Keratinocyte (primary cell): Measurements from ENCODE around the gene CMIP. TPM values are rescaled to one million over a fixed set of nuclear protein-coding genes. Genes with fewer than 3 reads are reported as not detected.

ENCODE experiments used
- DNase-seq: peaks from one replicate; pipeline ENCODE4 v3.0.0-alpha.2; 2011; ENCODE audit warnings: low read depth, missing footprints, low spot score
- FAIRE-seq: peaks from 2 replicates; lab custom pipeline; 2011; peaks lifted over from hg19 to GRCh38; lab: Jason Lieb, UNC
- H2AFZ ChIP-seq: 2 replicates; pipeline ENCODE4 v1.6.0; 2012; ENCODE audit warnings: low read length, control low read depth, inconsistent platforms; ENCODE audit not compliant: control insufficient read depth
- H3K27ac ChIP-seq: 2 replicates; pipeline ENCODE4 v1.5.1; 2011; ENCODE audit warnings: low read length; ENCODE audit not compliant: control insufficient read depth, insufficient read depth
- H3K27me3 ChIP-seq: 3 replicates; pipeline ENCODE4 v1.6.0; 2011; ENCODE audit warnings: low read length; ENCODE audit not compliant: control insufficient read depth, insufficient read depth; ENCODE audit errors: extremely low read depth
- H3K36me3 ChIP-seq, 2 experiments: 2 replicates in 1 of 2; 3 replicates in 1 of 2; pipeline ENCODE4 v1.5.1; 2011; ENCODE audit warnings: low read length in 2 of 2, mild to moderate bottlenecking in 1 of 2; ENCODE audit not compliant: control insufficient read depth in 2 of 2, insufficient read depth in 2 of 2; ENCODE audit errors: extremely low read depth in 1 of 2
- H3K4me1 ChIP-seq: 3 replicates; pipeline ENCODE4 v1.5.1; 2011; ENCODE audit warnings: low read length; ENCODE audit not compliant: control insufficient read depth, insufficient read depth; ENCODE audit errors: extremely low read depth
- H3K4me2 ChIP-seq: 3 replicates; pipeline ENCODE4 v1.6.0; 2011; ENCODE audit warnings: low read depth, low read length; ENCODE audit not compliant: control insufficient read depth, insufficient read depth; ENCODE audit errors: extremely low read depth
- H3K4me3 ChIP-seq, 3 experiments: fragments of 200-600 bp in 1 of 3; sonication (generic) in 1 of 3; 2 replicates in 2 of 3; 3 replicates in 1 of 3; pipeline ENCODE4 v1.5.1; 2011 to 2016; ENCODE audit warnings: low read length in 3 of 3, mild to moderate bottlenecking in 3 of 3, control low read depth in 2 of 3, inconsistent platforms in 1 of 3, low read depth in 1 of 3, mixed read lengths in 1 of 3, mixed run types in 1 of 3, moderate library complexity in 1 of 3; ENCODE audit not compliant: control insufficient read depth in 2 of 3, insufficient read depth in 2 of 3; ENCODE audit errors: extremely low read depth in 1 of 3
- H3K79me2 ChIP-seq: 2 replicates; pipeline ENCODE4 v1.6.0; 2012; ENCODE audit warnings: low read length; ENCODE audit not compliant: control insufficient read depth, insufficient read depth
- H3K9ac ChIP-seq: 3 replicates; pipeline ENCODE4 v1.6.0; 2011; ENCODE audit warnings: low read length; ENCODE audit not compliant: control insufficient read depth, insufficient read depth; ENCODE audit errors: extremely low read depth
- H3K9me1 ChIP-seq: 3 replicates; pipeline ENCODE4 v1.6.0; 2011; ENCODE audit warnings: low read length; ENCODE audit not compliant: control insufficient read depth, insufficient read depth; ENCODE audit errors: extremely low read depth
- H3K9me3 ChIP-seq: 2 replicates; pipeline ENCODE4 v1.5.1; 2012; ENCODE audit warnings: low read depth, low read length; ENCODE audit not compliant: control insufficient read depth
- H4K20me1 ChIP-seq: 3 replicates; pipeline ENCODE4 v1.6.0; 2011; ENCODE audit warnings: low read length; ENCODE audit not compliant: control insufficient read depth, insufficient read depth; ENCODE audit errors: extremely low read depth
- EZH2 ChIP-seq: IDR thresholded peaks from one replicate; pipeline ENCODE4 v1.6.1; 2012; ENCODE audit warnings: inconsistent platforms, mild to moderate bottlenecking, low read length, moderate library complexity
- dilution Hi-C: fragments of 300-500 bp; cut with MboI; formaldehyde crosslinking; loops from one replicate; pipeline ENCODE4 v1.7.0; 2020; ENCODE audit warnings: low sequenced_read_pairs; ENCODE audit not compliant: extremely low pct_ligation_motif_present
- polyA plus RNA-seq, 5 experiments: library from polyadenylated mRNA; depleted of rRNA in 3 of 5; stranded (reverse) in 3 of 5; stranded (forward) in 1 of 5; unstranded in 1 of 5; fragments of >200 nt; gene quantifications; 1 replicate in 1 of 5; 2 replicates in 3 of 5; 3 replicates in 1 of 5; pipeline versions ENCODE4 v1.2.1 to v1.2.3, GENCODE V29; 2011 to 2012; ENCODE audit warnings: missing spikeins in 2 of 5, low read depth in 1 of 5, low replicate concordance in 1 of 5
- TF ChIP-seq, protein P1 (sequence below), 3 experiments: IDR thresholded peaks in 1 of 3; conservative IDR thresholded peaks in 1 of 3; optimal IDR thresholded peaks in 1 of 3; 2 replicates in 2 of 3; 3 replicates in 1 of 3; pipeline versions ENCODE3 to v1.5.1; 2011; ENCODE audit warnings: low read length in 3 of 3, mild to moderate bottlenecking in 3 of 3, moderate library complexity in 2 of 3, control low read depth in 1 of 3, inconsistent platforms in 1 of 3; ENCODE audit not compliant: insufficient read depth in 2 of 3; ENCODE audit errors: extremely low read depth in 1 of 3

The CMIP gene
- polyA plus RNA-seq, 1 donor (not counting 4 experiments of a cell fraction or from before 2014, with no cell fraction given): 5.0 TPM

DNA sequence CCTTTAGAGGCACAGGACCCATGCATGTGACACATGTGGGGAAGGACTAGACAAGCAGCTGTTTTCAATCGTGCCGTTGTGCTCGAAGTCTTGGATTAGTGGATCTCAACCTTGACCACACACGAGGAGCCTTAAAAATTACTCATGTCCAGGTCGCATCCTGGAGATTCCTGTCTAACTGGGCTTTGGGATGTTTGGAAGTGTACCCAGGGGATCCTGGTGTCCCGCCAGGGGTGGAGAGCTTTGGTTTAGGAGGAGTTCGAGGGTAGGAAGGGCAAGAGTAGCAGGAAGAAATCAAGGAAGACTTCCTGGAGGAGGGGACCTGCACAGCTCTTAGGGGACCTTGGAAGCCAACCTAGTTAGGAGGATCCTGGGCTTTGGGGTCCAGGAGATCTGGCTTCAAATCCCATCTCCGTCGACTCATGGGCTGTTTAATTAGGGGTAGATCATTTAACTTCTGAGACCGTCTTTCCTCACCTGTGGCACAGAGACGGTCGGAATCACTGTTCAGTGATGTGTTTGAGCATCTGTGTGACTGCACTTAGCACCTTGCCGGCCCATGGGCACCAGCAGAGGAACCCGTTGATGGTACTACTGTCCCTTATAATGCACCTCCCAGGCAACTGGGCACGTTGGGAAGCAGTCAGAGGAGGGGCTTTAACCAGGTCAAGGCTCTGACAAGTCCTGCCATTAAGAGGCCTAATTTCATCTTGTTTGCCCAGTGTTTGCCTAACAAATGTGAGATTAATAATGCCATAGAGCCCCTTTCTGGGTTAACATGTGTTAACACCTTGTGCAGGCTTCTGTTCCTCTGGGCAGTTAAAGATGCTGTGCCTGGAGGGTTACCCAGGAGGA, 232.5 kb downstream of the CMIP start:
- no peak for FAIRE-seq
- no peak overlapping the region for H3K27ac ChIP-seq
- peaks cover 26 to 48% of the 10 kb centered on the region in 2 experiments for H3K36me3 ChIP-seq
- no peaks in the 10 kb centered on the region for H3K4me1 ChIP-seq
- no peak overlapping the region for H2AFZ ChIP-seq
- H3K9me1 ChIP-seq: no peaks in the 10 kb centered on the region
- no peaks in the 10 kb centered on the region for H3K27me3 ChIP-seq
- TF ChIP-seq, protein P1, sequence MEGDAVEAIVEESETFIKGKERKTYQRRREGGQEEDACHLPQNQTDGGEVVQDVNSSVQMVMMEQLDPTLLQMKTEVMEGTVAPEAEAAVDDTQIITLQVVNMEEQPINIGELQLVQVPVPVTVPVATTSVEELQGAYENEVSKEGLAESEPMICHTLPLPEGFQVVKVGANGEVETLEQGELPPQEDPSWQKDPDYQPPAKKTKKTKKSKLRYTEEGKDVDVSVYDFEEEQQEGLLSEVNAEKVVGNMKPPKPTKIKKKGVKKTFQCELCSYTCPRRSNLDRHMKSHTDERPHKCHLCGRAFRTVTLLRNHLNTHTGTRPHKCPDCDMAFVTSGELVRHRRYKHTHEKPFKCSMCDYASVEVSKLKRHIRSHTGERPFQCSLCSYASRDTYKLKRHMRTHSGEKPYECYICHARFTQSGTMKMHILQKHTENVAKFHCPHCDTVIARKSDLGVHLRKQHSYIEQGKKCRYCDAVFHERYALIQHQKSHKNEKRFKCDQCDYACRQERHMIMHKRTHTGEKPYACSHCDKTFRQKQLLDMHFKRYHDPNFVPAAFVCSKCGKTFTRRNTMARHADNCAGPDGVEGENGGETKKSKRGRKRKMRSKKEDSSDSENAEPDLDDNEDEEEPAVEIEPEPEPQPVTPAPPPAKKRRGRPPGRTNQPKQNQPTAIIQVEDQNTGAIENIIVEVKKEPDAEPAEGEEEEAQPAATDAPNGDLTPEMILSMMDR (optimal IDR thresholded peaks at IDR 0.05 in 1 of 3, IDR thresholded peaks at IDR 0.05 in 1 of 3, conservative IDR thresholded peaks at IDR 0.05 in 1 of 3; ENCODE audit: extremely low read depth in 1 of 3, insufficient read depth in 2 of 3, low read length in 3 of 3): no peak
- no peak for DNase-seq
- H3K4me2 ChIP-seq: no peak overlapping the region
- peaks cover 7% of the 10 kb centered on the region for H4K20me1 ChIP-seq
- no peak overlapping the region for H3K9ac ChIP-seq
- dilution Hi-C loops: no loop called here
- H3K4me3 ChIP-seq: no peak overlapping the region
- H3K9me3 ChIP-seq: no peaks in the 10 kb centered on the region
- H3K79me2 ChIP-seq: peaks cover 8% of the 10 kb centered on the region

DNA sequence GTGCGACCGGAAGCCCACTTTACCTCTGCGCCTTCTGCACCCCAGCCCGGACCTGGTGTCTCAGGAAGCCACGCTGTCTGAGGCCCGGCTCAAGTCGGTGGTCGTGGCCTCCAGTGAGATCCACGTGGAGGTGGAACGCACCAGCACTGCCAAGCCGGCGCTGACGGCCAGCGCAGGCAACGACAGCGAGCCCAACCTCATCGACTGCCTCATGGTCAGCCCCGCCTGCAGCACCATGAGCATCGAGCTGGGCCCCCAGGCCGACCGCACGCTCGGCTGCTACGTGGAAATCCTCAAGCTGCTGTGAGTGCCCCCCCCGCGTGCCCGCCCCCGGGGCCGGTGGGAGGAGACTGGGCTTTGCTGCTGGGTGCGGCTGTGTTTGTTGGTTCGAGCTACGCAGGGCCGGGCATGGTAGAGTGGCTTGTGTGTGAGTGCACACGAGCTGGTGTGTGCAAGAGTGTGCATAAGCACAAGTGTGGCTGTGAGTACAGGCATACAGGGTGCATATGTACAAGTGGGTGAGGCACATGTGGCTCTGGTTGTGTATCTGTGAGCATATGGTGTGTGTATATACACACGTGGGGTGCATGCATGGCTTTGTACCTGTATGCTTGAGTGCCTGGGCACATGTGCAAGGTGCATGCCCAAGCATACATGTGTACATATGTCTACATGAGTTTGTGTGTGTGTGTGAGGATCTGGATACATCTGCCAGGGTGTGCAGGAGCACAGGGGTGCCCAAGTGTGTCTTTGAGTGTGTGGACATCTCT, 233.9 kb downstream of the CMIP start:
- Histone ChIP-seq H3K79me2 (peaks cover 8% of the 10 kb centered on the region), H3K4me2 (no peak overlapping the region), H3K4me3 (no peak overlapping the region), H3K9ac (no peak overlapping the region), H2AFZ (no peak overlapping the region), H3K27me3 (no peaks in the 10 kb centered on the region), H4K20me1 (peaks cover 7% of the 10 kb centered on the region), H3K27ac (no peak overlapping the region), H3K36me3 (peaks cover 22 to 42% of the 10 kb centered on the region in 2 experiments), H3K4me1 (no peaks in the 10 kb centered on the region), H3K9me1 (no peaks in the 10 kb centered on the region), H3K9me3 (no peaks in the 10 kb centered on the region)
- TF ChIP-seq EZH2: no peak
- TF ChIP-seq, protein P1 (optimal IDR thresholded peaks at IDR 0.05 in 1 of 3, IDR thresholded peaks at IDR 0.05 in 1 of 3, conservative IDR thresholded peaks at IDR 0.05 in 1 of 3; ENCODE audit: extremely low read depth in 1 of 3, insufficient read depth in 2 of 3, low read length in 3 of 3): no peak
- dilution Hi-C loops: no loop called here
- FAIRE-seq (no peak), DNase-seq (no peak)
